Measurements from ENCODE around the gene ZBTB37. TPM values are rescaled to one million over a fixed set of nuclear protein-coding genes. Genes with fewer than 3 reads are reported as not detected.

Gene ZBTB37, protein sequence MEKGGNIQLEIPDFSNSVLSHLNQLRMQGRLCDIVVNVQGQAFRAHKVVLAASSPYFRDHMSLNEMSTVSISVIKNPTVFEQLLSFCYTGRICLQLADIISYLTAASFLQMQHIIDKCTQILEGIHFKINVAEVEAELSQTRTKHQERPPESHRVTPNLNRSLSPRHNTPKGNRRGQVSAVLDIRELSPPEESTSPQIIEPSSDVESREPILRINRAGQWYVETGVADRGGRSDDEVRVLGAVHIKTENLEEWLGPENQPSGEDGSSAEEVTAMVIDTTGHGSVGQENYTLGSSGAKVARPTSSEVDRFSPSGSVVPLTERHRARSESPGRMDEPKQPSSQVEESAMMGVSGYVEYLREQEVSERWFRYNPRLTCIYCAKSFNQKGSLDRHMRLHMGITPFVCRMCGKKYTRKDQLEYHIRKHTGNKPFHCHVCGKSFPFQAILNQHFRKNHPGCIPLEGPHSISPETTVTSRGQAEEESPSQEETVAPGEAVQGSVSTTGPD
- 5.5 and 5.7 TPM in 2 replicates for total RNA-seq

DNA sequence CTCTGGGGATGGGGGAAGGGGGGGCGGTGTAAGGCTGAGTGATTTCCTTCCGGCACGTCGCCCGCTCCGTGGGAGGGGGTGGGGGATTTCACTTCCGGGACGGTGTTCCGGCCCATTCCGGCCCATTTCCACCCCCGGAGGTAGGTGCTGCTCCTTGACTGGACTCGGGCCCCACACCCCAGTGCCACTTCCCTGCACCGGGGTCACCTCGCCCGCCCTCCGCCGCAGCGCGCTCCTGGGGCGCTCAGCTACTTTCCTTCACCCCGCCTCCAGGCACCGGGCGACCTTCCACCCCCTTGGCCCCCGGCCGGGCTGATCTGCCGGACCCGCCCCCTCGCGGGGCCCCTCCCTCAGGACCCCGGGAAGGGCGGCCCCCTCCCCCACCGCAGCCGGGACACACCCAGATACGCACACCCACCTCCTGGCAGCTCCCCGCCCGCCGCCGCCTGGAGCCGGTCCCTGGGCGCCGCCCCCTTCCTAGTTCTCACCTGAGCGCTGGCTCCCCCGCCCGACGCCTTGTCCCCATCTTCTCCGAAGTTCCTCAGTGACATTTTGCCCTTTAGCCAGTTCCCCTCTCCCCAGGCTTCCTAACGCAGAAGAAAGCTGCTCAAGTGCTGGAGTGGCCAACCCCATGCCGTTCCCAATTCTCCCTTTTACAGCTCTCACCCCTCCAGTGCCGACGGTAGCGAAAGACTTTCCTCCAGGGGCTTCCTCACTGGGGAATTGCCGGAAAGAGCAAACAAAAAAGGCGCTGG is at the start of gene ZBTB37:
TSS of gene ZBTB37 (plus strand) at position 115 of the 755 bp plus-strand sequence. CDS start 1,846 bp downstream, outside the sequence.

DNA sequence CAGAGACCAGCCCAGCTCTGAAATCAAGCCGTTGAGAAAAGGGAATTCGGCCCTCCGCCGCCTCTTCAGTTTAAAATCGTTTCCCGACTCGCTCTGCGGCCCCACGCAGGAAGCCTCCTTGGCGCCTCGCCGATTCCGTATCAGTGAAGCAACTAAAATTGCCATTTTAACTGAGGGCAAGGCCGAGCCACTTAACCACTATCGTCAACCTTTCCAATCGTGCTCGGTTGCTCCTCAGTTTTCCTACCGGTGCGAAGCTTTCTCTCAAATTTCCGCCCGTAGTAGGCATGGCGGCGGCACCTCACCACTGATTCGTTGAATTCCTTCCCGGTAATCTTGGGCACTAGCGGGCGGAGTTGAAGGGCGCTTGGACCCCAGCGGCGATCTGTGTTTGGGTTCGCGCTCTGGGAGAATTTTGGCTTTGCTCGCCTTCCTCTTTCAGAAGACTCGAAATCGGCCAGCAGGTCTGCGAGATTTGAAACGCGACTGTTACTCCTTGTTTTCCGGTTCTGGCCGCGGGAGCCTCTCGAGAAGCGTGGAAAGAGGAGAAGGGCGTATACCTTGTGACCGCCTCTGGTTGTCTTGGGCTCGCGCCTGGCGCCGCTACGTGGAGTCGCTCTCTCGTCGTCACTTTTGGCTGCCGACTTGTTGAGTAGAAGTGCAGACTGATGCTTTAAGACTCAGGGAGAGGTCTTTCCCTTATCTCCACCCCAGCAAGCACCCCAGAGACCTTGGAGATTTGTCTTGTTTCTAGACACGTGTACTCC is 43.7 kb upstream of the ZBTB37 start, which contains the start of the genes CENPL and DARS2:
TSS of gene CENPL (minus strand) at position 569 of the 767 bp plus-strand sequence. CDS start 13,584 bp downstream, outside the sequence.
TSS of gene DARS2 (plus strand) at position 359 of the 767 bp plus-strand sequence. CDS start 557 bp downstream, outside the sequence.

GRCh38 chr1:173867753-173868265 is 371 bp upstream of the ZBTB37 start, which contains the start of gene GAS5:
Gene GAS5, minus strand, starts transcription at chr1:173867989.

DNA sequence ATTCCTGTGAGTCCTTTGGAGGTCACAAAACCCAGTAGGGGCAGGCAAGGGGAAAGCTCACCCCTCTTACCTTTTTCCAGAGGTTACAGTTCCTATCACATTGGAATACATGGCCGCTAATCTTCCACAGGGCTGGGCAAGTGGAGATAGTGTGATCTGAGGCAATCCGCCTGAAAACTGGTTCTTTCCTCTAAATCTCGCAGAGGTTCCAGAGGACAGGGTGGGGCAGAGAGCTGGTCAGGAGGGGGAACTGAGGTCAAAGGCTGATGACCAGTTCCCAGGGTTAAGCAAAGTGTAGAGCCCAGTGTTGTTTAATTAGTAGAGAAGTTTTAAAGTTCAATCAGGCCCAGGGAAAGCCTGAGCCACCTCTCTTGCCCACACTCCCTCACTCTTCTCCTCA is 49.0 kb downstream of the ZBTB37 start, which contains the start of gene SERPINC1:
TSS of gene SERPINC1 (minus strand) at position 179 of the 400 bp plus-strand sequence. CDS start at position 111, 68 bp downstream.

Small RNAs within 50 kb of the gene (small RNA-seq; reads per million reads assigned to genes)
- 0.11 reads per million for gene RNA5SP67

Other genes with a start within 250 kb of the ZBTB37 start
- not detected in 2 replicates for gene TEX50, start 233.0 kb upstream of the ZBTB37 start, total RNA-seq
- gene ANKRD45, start 198.5 kb upstream of the ZBTB37 start, total RNA-seq: not detected in 2 replicates
- 18.7 and 19.2 TPM in 2 replicates for gene KLHL20, start 153.4 kb upstream of the ZBTB37 start, total RNA-seq
- 23.5 and 35.8 TPM in 2 replicates for gene DARS2, start 43.7 kb upstream of the ZBTB37 start, total RNA-seq
- 15.8 and 24.2 TPM in 2 replicates for gene CENPL, start 43.5 kb upstream of the ZBTB37 start, total RNA-seq
- 351 and 372 TPM in 2 replicates for gene GAS5, start 391 bp upstream of the ZBTB37 start, total RNA-seq
- not detected in 2 replicates for gene SERPINC1, start 48.9 kb downstream of the ZBTB37 start, total RNA-seq
- 18.0 and 26.0 TPM in 2 replicates for gene RC3H1, start 154.0 kb downstream of the ZBTB37 start, total RNA-seq